Tongue (tissue), 3 donors: ENCODE measurements around the gene CD33. TPM values are rescaled to one million over a fixed set of nuclear protein-coding genes. Genes with fewer than 3 reads are reported as not detected.

ENCODE experiments used
- DNase-seq: peaks from one replicate; pipeline ENCODE4 v3.0.0-alpha.2; 2015
- small RNA-seq: library from RNA; depleted of rRNA; stranded (forward); fragments of <200 nt; gene quantifications from one replicate; pipeline ENCODE3, GENCODE V24; 2014; ENCODE audit warnings: low replicate concordance
- total RNA-seq: library from RNA; depleted of rRNA; stranded (reverse); fragments of >200 nt; gene quantifications from one replicate; pipeline ENCODE4 v1.2.3, GENCODE V29; 2014

Gene CD33
- total RNA-seq, 1 donor from 2014 or later = 3.5 TPM

GRCh38 chr19:51259348-51260245 is 34.7 kb downstream of the CD33 start:
- peak; percentile 43 for DNase-seq

GRCh38 chr19:51263808-51264207 is 38.9 kb downstream of the CD33 start:
- DNase-seq = no peak

- peak; percentile 7 for DNase-seq
Observed at GRCh38 chr19:51271067-51271466, 46.2 kb downstream of the CD33 start.

- DNase-seq = no peak
Observed at GRCh38 chr19:51272183-51272810, 47.4 kb downstream of the CD33 start.

- no peak for DNase-seq
Observed at GRCh38 chr19:51274049-51274770, 49.3 kb downstream of the CD33 start.

- DNase-seq = no peak
Observed at GRCh38 chr19:51277112-51277511, 52.2 kb downstream of the CD33 start.

GRCh38 chr19:51282335-51282734 is 57.5 kb downstream of the CD33 start:
- DNase-seq = no peak

GRCh38 chr19:51285682-51286081 is 60.8 kb downstream of the CD33 start:
- no peak for DNase-seq

Small RNAs within 50 kb of the gene (small RNA-seq; reads per million reads assigned to genes)
- gene MIR8074 = not detected

Other genes with a start within 250 kb of the CD33 start
- 0.51 TPM for gene KLK7, start 241.2 kb upstream of the CD33 start, total RNA-seq
- gene KLK8, start 223.5 kb upstream of the CD33 start, total RNA-seq = 1.3 TPM
- 13.8 TPM for gene KLK10, start 205.4 kb upstream of the CD33 start, total RNA-seq
- 11.4 TPM for gene KLK11, start 198.5 kb upstream of the CD33 start, total RNA-seq
- 7.2 TPM for gene KLK12, start 190.1 kb upstream of the CD33 start, total RNA-seq
- 4.8 TPM for gene KLK13, start 160.0 kb upstream of the CD33 start, total RNA-seq
- gene KLK14, start 142.2 kb upstream of the CD33 start, total RNA-seq = 0.72 TPM
- gene CTU1, start 116.7 kb upstream of the CD33 start, total RNA-seq = 6.1 TPM
- 0.21 TPM for gene SIGLEC9, start 100.2 kb upstream of the CD33 start, total RNA-seq
- gene SIGLEC7, start 82.8 kb upstream of the CD33 start, total RNA-seq = not detected
- gene SIGLECL1, start 26.0 kb downstream of the CD33 start, total RNA-seq = not detected
- gene IGLON5, start 86.6 kb downstream of the CD33 start, total RNA-seq = 0.10 TPM
- gene VSIG10L, start 117.1 kb downstream of the CD33 start, total RNA-seq = 2.5 TPM
- gene ETFB, start 141.3 kb downstream of the CD33 start, total RNA-seq = 71.3 TPM
- not detected for gene CLDND2, start 143.9 kb downstream of the CD33 start, total RNA-seq
- 2.3 TPM for gene NKG7, start 147.6 kb downstream of the CD33 start, total RNA-seq
- gene LIM2, start 162.9 kb downstream of the CD33 start, total RNA-seq = not detected
- not detected for gene C19orf84, start 165.5 kb downstream of the CD33 start, total RNA-seq
- 2.1 TPM for gene SIGLEC10, start 192.6 kb downstream of the CD33 start, total RNA-seq
- gene SIGLEC8, start 233.4 kb downstream of the CD33 start, total RNA-seq = not detected